ENCODE measurements around the gene C12orf43. TPM values are rescaled to one million over a fixed set of nuclear protein-coding genes. Genes with fewer than 3 reads are reported as not detected.
"Not testable (repeated sequence)": the region's sequence is repeated elsewhere in the genome, so short reads cannot be mapped to it uniquely, and the experiment has no call there.

C12orf43 gene
- total RNA-seq, 1 donor from 2014 or later, result 14.2 TPM

DNA sequence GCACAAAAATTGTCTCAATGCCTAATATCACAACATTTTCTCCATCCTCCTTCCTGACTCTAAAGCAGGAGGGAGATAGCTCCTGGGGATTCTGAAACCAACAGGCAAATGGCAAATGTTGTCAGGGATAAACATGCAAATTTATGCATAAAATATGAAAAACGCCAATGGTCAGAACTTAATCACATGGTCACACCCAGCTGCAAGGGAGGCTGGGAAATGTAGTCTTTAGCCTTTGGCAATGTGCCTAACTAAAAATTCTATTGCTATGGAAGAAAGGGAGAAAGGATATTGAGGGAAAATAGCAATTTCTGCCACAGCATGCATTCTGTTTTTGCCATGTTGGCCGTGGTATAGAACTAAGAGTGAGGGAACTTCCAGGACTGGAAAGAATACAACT lies 34.4 kb upstream of the C12orf43 start:
- DNase-seq (ENCODE audit: extremely low spot score, unreplicated experiment), result no peak
- no peaks in the 10 kb centered on the region for H3K9me3 Mint-ChIP-seq (ENCODE audit: unreplicated experiment)
- TF ChIP-seq, protein P1, sequence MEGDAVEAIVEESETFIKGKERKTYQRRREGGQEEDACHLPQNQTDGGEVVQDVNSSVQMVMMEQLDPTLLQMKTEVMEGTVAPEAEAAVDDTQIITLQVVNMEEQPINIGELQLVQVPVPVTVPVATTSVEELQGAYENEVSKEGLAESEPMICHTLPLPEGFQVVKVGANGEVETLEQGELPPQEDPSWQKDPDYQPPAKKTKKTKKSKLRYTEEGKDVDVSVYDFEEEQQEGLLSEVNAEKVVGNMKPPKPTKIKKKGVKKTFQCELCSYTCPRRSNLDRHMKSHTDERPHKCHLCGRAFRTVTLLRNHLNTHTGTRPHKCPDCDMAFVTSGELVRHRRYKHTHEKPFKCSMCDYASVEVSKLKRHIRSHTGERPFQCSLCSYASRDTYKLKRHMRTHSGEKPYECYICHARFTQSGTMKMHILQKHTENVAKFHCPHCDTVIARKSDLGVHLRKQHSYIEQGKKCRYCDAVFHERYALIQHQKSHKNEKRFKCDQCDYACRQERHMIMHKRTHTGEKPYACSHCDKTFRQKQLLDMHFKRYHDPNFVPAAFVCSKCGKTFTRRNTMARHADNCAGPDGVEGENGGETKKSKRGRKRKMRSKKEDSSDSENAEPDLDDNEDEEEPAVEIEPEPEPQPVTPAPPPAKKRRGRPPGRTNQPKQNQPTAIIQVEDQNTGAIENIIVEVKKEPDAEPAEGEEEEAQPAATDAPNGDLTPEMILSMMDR (IDR thresholded peaks at IDR 0.05), result no peak
- peaks cover 42% of the 10 kb centered on the region for H3K27me3 Mint-ChIP-seq (ENCODE audit: unreplicated experiment)
- H3K4me3 Mint-ChIP-seq (ENCODE audit: unreplicated experiment), result no peak overlapping the region
- no peaks in the 10 kb centered on the region for H3K36me3 Mint-ChIP-seq (ENCODE audit: unreplicated experiment)
- H3K4me1 Mint-ChIP-seq (ENCODE audit: unreplicated experiment), result no peaks in the 10 kb centered on the region
- no peak overlapping the region for H3K27ac Mint-ChIP-seq (ENCODE audit: unreplicated experiment)

DNA sequence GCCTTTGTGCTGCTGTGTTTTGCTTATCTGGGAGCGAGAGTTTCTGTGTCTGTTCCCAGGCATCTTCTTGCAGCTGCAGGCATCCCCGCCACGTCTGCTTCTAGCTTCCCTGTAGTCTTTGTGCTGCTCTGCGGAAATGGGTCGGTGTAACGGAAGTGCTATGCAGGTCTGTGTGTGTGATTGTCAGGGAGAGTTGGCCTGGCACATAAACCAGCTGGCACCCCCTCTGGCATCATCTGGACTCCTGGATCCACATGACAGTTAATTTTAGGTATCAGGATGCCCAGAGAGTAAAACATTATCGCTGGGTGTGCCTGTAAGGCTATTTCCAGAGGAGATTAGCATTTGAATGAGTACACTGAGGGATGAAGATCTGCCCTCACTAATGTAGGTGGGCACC lies 32.2 kb upstream of the C12orf43 start:
- Mint-ChIP-seq H3K4me3 (ENCODE audit: unreplicated experiment) (no peak overlapping the region), H3K9me3 (ENCODE audit: unreplicated experiment) (no peaks in the 10 kb centered on the region), H3K27me3 (ENCODE audit: unreplicated experiment) (peaks cover 48% of the 10 kb centered on the region), H3K27ac (ENCODE audit: unreplicated experiment) (no peak overlapping the region), H3K36me3 (ENCODE audit: unreplicated experiment) (no peaks in the 10 kb centered on the region), H3K4me1 (ENCODE audit: unreplicated experiment) (no peaks in the 10 kb centered on the region)
- TF ChIP-seq, protein P1 (IDR thresholded peaks at IDR 0.05), result no peak
- DNase-seq (ENCODE audit: extremely low spot score, unreplicated experiment), result no peak

DNA sequence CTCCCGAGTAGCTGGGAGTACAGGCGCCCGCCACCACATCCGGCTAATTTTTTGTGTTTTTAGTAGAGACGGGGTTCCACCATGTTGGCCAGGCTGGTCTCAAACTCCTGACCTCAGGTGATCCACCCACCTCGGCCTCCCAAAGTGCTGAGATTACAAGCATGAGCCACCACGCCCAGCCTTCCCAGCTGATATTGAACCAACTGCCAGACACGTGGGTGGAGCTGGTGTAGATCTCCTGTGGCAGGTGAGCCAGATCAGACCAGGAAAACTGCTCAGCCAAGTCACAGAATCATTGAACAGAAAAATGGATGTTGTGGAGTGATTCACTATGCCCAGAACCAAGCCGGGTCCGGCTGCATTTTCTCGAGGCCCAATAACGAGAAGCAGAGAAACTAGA lies 31.1 kb upstream of the C12orf43 start:
- DNase-seq (ENCODE audit: extremely low spot score, unreplicated experiment); H3K36me3 Mint-ChIP-seq (ENCODE audit: unreplicated experiment); H3K4me3 Mint-ChIP-seq (ENCODE audit: unreplicated experiment); H3K27ac Mint-ChIP-seq (ENCODE audit: unreplicated experiment); H3K4me1 Mint-ChIP-seq (ENCODE audit: unreplicated experiment); H3K9me3 Mint-ChIP-seq (ENCODE audit: unreplicated experiment): not testable (repeated sequence)
- H3K27me3 Mint-ChIP-seq (ENCODE audit: unreplicated experiment), result peaks cover 56% of the 10 kb centered on the region

DNA sequence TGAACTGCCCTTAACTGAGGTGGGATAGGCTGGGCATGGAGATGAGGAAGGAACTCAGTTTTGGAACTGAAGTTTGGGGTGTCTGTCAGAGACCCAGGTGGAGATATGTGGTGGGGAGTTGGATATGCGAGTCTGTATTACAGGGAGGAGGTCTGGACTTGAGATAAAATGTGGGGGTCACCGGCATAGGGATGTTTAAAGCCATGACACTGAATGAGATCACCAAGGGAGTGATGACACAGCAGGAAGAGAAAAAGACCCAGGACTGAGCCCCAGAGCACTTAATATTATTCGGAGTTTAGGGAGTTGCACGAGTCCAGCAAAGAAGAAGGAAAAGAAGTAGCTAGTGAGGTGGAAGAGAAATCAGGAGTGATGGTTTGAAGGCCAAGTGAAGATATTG lies 26.8 kb upstream of the C12orf43 start:
- Mint-ChIP-seq H3K36me3 (ENCODE audit: unreplicated experiment) (no peaks in the 10 kb centered on the region), H3K27me3 (ENCODE audit: unreplicated experiment) (peaks cover 50% of the 10 kb centered on the region), H3K4me1 (ENCODE audit: unreplicated experiment) (peaks cover 2% of the 10 kb centered on the region), H3K27ac (ENCODE audit: unreplicated experiment) (no peak overlapping the region), H3K9me3 (ENCODE audit: unreplicated experiment) (no peaks in the 10 kb centered on the region), H3K4me3 (ENCODE audit: unreplicated experiment) (no peak overlapping the region)
- TF ChIP-seq, protein P1 (IDR thresholded peaks at IDR 0.05), result no peak
- no peak for DNase-seq (ENCODE audit: extremely low spot score, unreplicated experiment)

DNA sequence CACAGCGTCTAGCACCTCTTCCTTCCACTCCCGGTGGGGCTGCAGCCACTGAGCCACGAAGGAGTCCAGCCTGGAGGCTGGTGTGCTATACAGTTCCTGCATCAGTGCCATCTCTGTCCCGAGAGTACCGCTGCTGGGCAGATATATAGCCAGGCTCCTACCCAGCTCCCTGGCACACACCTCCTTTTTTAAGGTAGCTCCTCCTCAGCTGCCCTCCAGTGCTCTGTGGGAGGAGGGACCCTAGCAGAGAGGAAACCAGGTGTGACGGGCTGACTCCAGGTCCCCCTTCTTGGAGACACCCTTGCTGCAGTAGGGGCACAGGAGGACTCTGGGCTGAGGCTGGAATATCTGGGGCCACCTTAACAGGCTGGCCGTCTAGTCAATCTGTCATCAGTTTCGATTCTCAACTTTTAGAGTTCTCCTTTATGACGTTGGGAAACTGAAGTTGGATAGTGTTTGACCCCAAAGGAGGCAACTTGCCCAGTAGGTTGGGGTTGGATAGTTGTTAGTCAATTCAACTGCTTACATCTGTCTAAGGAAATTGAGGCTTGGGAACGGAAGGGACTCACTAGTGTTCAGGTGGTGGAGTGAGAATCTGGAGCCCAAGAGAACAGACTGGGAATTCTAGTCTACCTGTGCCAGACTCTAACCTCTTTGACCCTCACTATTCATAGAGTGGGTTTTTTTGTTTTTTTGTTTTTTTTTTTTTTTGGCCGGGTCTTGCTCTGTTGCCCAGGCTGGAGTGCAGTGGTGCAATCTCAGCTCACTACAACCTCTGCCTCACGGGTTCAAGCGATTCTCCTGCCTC lies 22.8 kb upstream of the C12orf43 start, which contains the start of gene OASL:
Gene OASL (minus strand): TSS at position 386 of the 808 bp plus-strand sequence. CDS start 275 bp downstream, at position 111.
- H3K36me3 Mint-ChIP-seq (ENCODE audit: unreplicated experiment), result no peaks in the 10 kb centered on the region
- H3K27me3 Mint-ChIP-seq (ENCODE audit: unreplicated experiment), result peaks cover 39% of the 10 kb centered on the region
- no peaks in the 10 kb centered on the region for H3K9me3 Mint-ChIP-seq (ENCODE audit: unreplicated experiment)
- no peak for DNase-seq (ENCODE audit: extremely low spot score, unreplicated experiment)
- peaks cover 13% of the 10 kb centered on the region for H3K4me1 Mint-ChIP-seq (ENCODE audit: unreplicated experiment)
- TF ChIP-seq, protein P1 (IDR thresholded peaks at IDR 0.05), result no peak
- H3K27ac Mint-ChIP-seq (ENCODE audit: unreplicated experiment), result peak within 1 kb of the TSS; percentile 35
- H3K4me3 Mint-ChIP-seq (ENCODE audit: unreplicated experiment), result peak within 1 kb of the TSS; percentile 66

Data from osteocyte (in vitro differentiated cells).